Ishikawa (cell line): ENCODE measurements around the gene TBC1D4.

Experiments used
- CEBPB ChIP-seq: IDR thresholded peaks from 2 replicates; pipeline ENCODE4 v1.6.1; 2012
- CREB1 ChIP-seq: IDR thresholded peaks from 2 replicates; pipeline ENCODE4 v1.6.1; 2012; ENCODE audit warnings: low read depth
- EGR1 ChIP-seq: IDR thresholded peaks from 2 replicates; pipeline ENCODE4 v1.6.1; 2012
- EP300 ChIP-seq: IDR thresholded peaks from 2 replicates; pipeline ENCODE4 v1.6.1; 2012; ENCODE audit warnings: borderline replicate concordance
- FOXM1 ChIP-seq: IDR thresholded peaks from 2 replicates; pipeline ENCODE4 v1.6.1; 2012; ENCODE audit warnings: low read depth, borderline replicate concordance
- RAD21 ChIP-seq: IDR thresholded peaks from 2 replicates; pipeline ENCODE4 v1.6.1; 2012; ENCODE audit warnings: low read depth
- TAF1 ChIP-seq: IDR thresholded peaks from 2 replicates; pipeline ENCODE4 v1.6.1; 2012; ENCODE audit warnings: low read depth, mild to moderate bottlenecking
- TCF12 ChIP-seq: IDR thresholded peaks from 2 replicates; pipeline ENCODE4 v1.6.1; 2012; ENCODE audit warnings: low read depth
- TEAD4 ChIP-seq: IDR thresholded peaks from 2 replicates; pipeline ENCODE4 v1.6.1; 2012
- YY1 ChIP-seq: IDR thresholded peaks from 2 replicates; pipeline ENCODE4 v1.6.1; 2012; ENCODE audit warnings: low read depth
- TF ChIP-seq, protein P1 (sequence below): IDR thresholded peaks from 2 replicates; pipeline ENCODE4 v1.6.1; 2012
- TF ChIP-seq, protein P2 (sequence below): IDR thresholded peaks from 2 replicates; pipeline ENCODE4 v1.6.1; 2012; ENCODE audit warnings: low read depth, mild to moderate bottlenecking

DNA sequence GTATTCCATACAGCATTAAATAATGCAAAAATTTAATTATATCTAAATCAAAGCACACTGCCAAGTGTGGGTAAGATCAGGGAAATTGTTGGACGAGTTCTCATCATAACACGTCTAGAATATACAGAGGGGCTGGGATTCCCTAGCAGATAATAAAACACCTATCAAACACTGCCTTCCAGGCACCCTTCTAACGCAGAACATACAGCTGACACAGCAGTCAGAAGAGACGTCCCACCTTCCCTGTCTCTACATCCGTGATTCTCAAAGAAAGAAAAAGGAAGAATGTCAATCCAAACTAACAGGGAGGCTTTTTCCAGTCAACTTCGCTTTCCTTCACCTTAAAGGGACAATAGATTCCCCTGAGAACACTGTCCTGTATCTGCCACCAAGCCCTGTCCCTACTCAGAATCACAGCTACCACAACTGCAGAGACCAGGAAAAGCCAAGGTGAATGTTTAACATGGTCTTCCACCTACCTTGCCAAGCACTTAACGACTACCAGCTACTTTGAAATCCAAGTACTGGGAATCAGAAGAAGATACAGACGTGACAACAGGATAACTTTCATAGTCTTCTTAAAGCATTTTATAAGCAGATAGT, 38.5 kb downstream of the TBC1D4 start:
- no peak for TF ChIP-seq YY1
- TF ChIP-seq, protein P1, sequence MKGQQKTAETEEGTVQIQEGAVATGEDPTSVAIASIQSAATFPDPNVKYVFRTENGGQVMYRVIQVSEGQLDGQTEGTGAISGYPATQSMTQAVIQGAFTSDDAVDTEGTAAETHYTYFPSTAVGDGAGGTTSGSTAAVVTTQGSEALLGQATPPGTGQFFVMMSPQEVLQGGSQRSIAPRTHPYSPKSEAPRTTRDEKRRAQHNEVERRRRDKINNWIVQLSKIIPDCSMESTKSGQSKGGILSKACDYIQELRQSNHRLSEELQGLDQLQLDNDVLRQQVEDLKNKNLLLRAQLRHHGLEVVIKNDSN = no peak
- no peak for TF ChIP-seq TEAD4
- TF ChIP-seq EGR1 = no peak
- TF ChIP-seq, protein P2, sequence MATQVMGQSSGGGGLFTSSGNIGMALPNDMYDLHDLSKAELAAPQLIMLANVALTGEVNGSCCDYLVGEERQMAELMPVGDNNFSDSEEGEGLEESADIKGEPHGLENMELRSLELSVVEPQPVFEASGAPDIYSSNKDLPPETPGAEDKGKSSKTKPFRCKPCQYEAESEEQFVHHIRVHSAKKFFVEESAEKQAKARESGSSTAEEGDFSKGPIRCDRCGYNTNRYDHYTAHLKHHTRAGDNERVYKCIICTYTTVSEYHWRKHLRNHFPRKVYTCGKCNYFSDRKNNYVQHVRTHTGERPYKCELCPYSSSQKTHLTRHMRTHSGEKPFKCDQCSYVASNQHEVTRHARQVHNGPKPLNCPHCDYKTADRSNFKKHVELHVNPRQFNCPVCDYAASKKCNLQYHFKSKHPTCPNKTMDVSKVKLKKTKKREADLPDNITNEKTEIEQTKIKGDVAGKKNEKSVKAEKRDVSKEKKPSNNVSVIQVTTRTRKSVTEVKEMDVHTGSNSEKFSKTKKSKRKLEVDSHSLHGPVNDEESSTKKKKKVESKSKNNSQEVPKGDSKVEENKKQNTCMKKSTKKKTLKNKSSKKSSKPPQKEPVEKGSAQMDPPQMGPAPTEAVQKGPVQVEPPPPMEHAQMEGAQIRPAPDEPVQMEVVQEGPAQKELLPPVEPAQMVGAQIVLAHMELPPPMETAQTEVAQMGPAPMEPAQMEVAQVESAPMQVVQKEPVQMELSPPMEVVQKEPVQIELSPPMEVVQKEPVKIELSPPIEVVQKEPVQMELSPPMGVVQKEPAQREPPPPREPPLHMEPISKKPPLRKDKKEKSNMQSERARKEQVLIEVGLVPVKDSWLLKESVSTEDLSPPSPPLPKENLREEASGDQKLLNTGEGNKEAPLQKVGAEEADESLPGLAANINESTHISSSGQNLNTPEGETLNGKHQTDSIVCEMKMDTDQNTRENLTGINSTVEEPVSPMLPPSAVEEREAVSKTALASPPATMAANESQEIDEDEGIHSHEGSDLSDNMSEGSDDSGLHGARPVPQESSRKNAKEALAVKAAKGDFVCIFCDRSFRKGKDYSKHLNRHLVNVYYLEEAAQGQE = no peak
- TF ChIP-seq TAF1 = no peak
- no peak for TF ChIP-seq TCF12
- TF ChIP-seq EP300 = no peak
- no peak for TF ChIP-seq CEBPB
- no peak for TF ChIP-seq RAD21
- no peak for TF ChIP-seq FOXM1
- no peak for TF ChIP-seq CREB1
